NCI-H345 treated with DMSO at 0.1 percent for 48 hours (cell line): ENCODE results near the gene TSPAN2.
"Not testable (repeated sequence)": the region's sequence is repeated elsewhere in the genome, so short reads cannot be mapped to it uniquely, and the experiment has no call there.

Experiments used
- DNase-seq: peaks from one replicate; lab custom pipeline; 2025; ENCODE audit not compliant: unreplicated experiment; lab: John Stamatoyannopoulos, UW

Gene TSPAN2

GRCh38 chr1:115041654-115042053 is 47.6 kb downstream of the TSPAN2 start:
- no peak for DNase-seq

- DNase-seq, result no peak
Measured at GRCh38 chr1:115040501-115040900, 48.8 kb downstream of the TSPAN2 start.

GRCh38 chr1:115036814-115037507 is 52.3 kb downstream of the TSPAN2 start:
- DNase-seq, result no peak

DNA sequence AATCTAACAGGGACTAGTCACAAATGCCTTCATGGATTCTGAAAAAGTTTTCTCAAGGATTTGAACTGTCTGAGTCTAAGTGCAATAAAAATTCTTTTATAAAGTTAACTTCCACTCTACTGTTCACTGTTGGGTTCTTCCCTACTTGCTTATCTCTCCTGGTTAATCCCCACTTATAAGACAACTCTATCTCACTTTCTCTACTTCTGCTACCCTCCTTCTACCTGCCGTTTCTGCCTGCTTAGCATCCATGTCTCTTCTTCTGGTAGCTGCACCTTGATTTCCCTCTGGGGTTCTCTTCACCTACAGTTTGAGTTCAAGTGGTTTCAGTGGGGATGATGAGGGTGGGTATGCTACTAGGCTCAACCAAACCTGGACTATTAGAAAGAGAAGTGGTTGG is 53.7 kb downstream of the TSPAN2 start:
- DNase-seq, result no peak

DNA sequence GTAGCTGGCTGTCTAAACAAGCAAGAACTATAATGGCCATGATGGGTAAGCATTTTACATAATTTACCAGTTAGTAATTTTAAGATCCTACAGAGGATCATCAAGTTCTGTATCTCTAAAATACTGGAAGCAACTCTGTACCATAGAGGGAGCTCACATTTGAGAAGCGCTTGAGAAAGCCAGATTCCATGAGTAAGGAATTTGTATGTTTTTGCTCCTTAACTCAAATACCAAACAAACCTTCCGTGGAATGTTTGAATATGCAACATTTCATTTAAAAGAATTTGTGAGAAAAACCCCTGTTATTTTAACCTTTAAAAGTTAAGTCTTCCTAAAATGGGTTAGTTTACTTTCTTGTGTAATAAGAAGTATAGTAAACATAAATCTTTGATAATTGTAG is 57.7 kb downstream of the TSPAN2 start:
- DNase-seq, result no peak

DNA sequence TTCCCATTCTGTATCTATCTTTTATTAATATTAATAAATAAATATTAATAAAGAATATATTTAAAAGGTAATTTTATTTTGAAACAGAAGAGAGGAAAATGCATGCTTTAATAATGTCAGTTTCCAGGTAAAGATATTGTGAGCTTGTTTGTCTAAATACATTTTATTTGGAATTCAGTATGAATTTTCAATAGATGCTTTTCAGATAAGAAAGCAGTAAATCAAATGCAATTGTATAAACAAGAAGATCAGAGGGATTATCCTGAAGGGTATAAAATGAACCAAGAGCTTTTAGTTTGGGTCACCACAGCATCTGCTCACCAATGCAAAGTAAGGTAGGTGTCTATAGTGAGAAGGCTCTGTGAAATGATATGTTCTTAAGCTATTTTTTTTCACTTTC is 59.8 kb downstream of the TSPAN2 start, which contains the start of gene TSHB:
Gene TSHB (plus strand): TSS at position 301 of the 400 bp plus-strand sequence. CDS start 3,537 bp downstream, outside the sequence.
- no peak for DNase-seq

- DNase-seq, result no peak
Measured at GRCh38 chr1:115023593-115023992, 65.7 kb downstream of the TSPAN2 start.

GRCh38 chr1:115021145-115021544 is 68.2 kb downstream of the TSPAN2 start:
- DNase-seq, result no peak

DNA sequence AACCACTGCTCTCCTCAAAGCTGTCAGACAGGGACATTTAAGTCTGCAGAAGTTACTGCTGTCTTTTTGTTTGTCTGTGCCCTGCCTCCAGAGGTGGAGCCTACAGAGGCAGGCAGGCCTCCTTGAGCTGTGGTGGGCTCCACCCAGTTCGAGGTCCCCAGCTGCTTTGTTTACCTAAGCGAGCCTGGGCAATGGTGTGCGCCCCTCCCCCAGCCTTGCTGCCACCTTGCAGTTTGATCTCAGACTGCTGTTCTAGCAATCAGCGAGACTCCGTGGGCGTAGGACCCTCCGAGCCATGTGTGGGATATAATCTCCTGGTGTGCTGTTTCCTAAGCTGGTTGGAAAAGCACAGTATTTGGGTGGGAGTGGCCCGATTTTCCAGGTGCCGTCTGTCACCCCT is 69.8 kb downstream of the TSPAN2 start:
- DNase-seq, result not testable (repeated sequence)

- DNase-seq, result no peak
Measured at GRCh38 chr1:115013792-115014191, 75.5 kb downstream of the TSPAN2 start.

DNA sequence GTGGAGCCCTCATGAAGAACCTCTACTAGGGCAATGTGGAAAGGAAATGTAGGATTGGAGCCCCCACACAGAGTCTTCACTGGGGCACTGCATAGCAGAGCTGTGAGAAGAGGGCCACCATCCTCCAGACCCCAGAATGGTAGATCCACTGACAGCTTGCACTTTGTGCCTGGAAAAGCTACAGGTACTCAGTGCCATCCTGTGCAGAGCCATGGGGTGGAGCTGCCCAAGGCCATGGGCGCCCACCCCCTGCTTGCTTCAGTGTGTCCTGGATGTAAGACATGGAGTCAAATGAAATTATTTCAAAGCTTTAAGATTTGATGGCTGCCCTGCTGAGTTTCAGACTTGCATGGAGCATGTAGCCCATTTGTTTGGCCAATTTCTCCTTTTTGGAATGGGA is 76.9 kb downstream of the TSPAN2 start:
- DNase-seq, result no peak

- DNase-seq, result no peak
Measured at GRCh38 chr1:115012006-115012405, 77.3 kb downstream of the TSPAN2 start.

- no peak for DNase-seq
Measured at GRCh38 chr1:115006191-115006590, 83.1 kb downstream of the TSPAN2 start.
